Body of pancreas (tissue), 4 donors: ENCODE results near the gene DDX47. TPM values are rescaled to one million over a fixed set of nuclear protein-coding genes. Genes with fewer than 3 reads are reported as not detected.
"Not testable (repeated sequence)": the region's sequence is repeated elsewhere in the genome, so short reads cannot be mapped to it uniquely, and the experiment has no call there.

Source experiments
- ATAC-seq: fragments of 150-250 bp; one replicate; pipeline ENCODE4 v1.9.1; 2016
- DNase-seq, 4 donors: peaks; one replicate each; pipeline ENCODE4 v3.0.0-alpha.2; 2019
- H3K27ac ChIP-seq, 4 donors: fragments of 200-600 bp; sonication (generic); 1 replicate in 3 of 4; 2 replicates in 1 of 4; pipeline versions ENCODE4 v1.5.1 to v1.6.1; 2016 to 2019; ENCODE audit warnings: mild to moderate bottlenecking in 1 of 4, mixed read lengths in 1 of 4, moderate library complexity in 1 of 4
- H3K27me3 ChIP-seq, 2 donors: fragments of 200-600 bp; sonication (generic); one replicate each; pipeline ENCODE4 v1.6.0; 2016; ENCODE audit warnings: mild to moderate bottlenecking in 1 of 2
- H3K36me3 ChIP-seq, 2 donors: fragments of 200-600 bp; sonication (generic); replicated peaks in 1 of 2; 2 replicates each; pipeline ENCODE4 v1.5.1; 2016; ENCODE audit warnings: low read depth in 2 of 2; ENCODE audit not compliant: insufficient read depth in 1 of 2
- H3K4me1 ChIP-seq: fragments of 200-600 bp; sonication (generic); one replicate; pipeline ENCODE4 v1.6.0; 2016
- H3K4me3 ChIP-seq, 2 donors: fragments of 200-600 bp; sonication (generic); 1 replicate in 1 of 2; 2 replicates in 1 of 2; pipeline ENCODE4 v1.5.1; 2016 to 2019
- H3K9me3 ChIP-seq, 3 donors: fragments of 200-600 bp; sonication (generic); 1 replicate in 2 of 3; 2 replicates in 1 of 3; pipeline ENCODE4 v1.5.1; 2016
- POLR2A ChIP-seq, 3 donors: fragments of 450-650 bp; IDR thresholded peaks; one replicate each; pipeline ENCODE4 v1.6.1; 2016; ENCODE audit warnings: antibody characterized with exemption in 3 of 3, mild to moderate bottlenecking in 2 of 3
- WGBS, 2 donors: methylation state at CpG; one replicate each; pipeline ENCODE4 v1.1.5; 2017; 5-methylcytosine and 5-hydroxymethylcytosine counted together
- intact Hi-C: fragments of 100-400 bp; cut with DNase I; formaldehyde crosslinking; loops from one replicate; pipeline ENCODE4 v1.15.1; 2023
- total RNA-seq, 2 donors: library from RNA; depleted of rRNA; stranded (reverse); fragments of >200 nt; gene quantifications; one replicate each; pipeline ENCODE4 v1.1.0, GENCODE V29; 2016
- TF ChIP-seq, protein P1 (sequence below), 7 experiments: fragments of 450-650 bp in 4 of 7; fragments of 200-600 bp in 3 of 7; sonication (generic) in 3 of 7; IDR thresholded peaks; one replicate each; pipeline ENCODE4 v1.5.1; 2016 to 2019; ENCODE audit warnings: antibody characterized with exemption in 7 of 7

The DDX47 gene
- total RNA-seq, 2 donors from 2014 or later = 32.4 to 59.7 TPM

DNA sequence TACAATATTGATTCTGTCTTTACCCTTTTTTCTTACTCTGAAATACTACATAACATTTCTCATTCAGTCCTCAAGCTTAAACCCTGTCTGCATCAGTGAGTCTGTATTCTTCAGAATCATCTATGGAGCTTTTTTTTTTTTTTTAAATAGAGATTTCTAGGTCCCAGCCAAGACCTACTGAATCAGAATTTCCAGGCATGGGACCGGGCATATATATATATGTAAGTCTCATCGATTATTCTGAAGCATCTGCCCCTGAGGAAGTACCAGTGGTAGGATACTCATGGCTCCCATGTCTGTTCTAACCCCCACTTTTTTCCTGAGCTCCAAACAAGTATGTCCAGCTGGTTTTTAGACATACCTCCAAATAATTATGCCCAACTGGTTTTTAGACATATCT, 6.1 kb downstream of the DDX47 start:
- H3K4me3 ChIP-seq = no peak overlapping the region
- H3K4me1 ChIP-seq = peaks cover 25% of the 10 kb centered on the region
- 94 to 98% methylated on average over 2 of the region's 2 CpGs for WGBS, 2 donors
- intact Hi-C loops = no loop called here
- no peaks in the 10 kb centered on the region for H3K27me3 ChIP-seq
- peaks cover 12 to 20% of the 10 kb centered on the region in 2 donors for H3K36me3 ChIP-seq
- H3K27ac ChIP-seq = no peak overlapping the region
- H3K9me3 ChIP-seq = no peaks in the 10 kb centered on the region
- no peak for ATAC-seq
- TF ChIP-seq, protein P1, sequence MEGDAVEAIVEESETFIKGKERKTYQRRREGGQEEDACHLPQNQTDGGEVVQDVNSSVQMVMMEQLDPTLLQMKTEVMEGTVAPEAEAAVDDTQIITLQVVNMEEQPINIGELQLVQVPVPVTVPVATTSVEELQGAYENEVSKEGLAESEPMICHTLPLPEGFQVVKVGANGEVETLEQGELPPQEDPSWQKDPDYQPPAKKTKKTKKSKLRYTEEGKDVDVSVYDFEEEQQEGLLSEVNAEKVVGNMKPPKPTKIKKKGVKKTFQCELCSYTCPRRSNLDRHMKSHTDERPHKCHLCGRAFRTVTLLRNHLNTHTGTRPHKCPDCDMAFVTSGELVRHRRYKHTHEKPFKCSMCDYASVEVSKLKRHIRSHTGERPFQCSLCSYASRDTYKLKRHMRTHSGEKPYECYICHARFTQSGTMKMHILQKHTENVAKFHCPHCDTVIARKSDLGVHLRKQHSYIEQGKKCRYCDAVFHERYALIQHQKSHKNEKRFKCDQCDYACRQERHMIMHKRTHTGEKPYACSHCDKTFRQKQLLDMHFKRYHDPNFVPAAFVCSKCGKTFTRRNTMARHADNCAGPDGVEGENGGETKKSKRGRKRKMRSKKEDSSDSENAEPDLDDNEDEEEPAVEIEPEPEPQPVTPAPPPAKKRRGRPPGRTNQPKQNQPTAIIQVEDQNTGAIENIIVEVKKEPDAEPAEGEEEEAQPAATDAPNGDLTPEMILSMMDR (IDR thresholded peaks at IDR 0.05) = no peak
- TF ChIP-seq POLR2A (IDR thresholded peaks at IDR 0.05) = no peak
- DNase-seq = no peak

DNA sequence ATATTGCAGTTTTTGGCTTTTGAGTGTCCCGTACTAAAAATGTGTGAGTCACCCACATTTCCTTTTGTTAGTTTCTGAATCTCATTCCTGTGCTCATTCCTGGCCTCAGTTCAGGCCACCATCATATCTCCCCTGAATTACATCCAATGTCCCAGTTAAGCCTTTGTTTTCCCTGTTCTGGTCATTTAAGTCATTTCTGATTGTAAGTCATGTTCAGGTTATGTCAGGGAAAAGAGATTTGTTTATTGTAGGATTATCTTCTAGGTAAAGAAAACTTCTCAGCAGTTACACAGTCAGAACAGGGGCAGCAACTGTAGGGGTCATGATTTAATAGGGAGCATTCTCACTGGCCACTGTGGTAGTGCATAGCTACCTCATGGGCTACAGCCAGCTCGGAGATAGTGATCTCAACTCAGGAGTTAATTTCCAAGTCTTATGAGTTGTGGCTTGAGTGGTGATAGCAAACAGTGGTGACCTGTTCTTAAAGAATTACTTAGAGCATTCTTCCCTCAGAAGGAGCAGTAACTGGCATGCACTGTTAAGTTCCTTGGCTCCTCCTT, 6.7 kb downstream of the DDX47 start:
- Histone ChIP-seq H3K27ac (no peak overlapping the region), H3K4me1 (peaks cover 19% of the 10 kb centered on the region), H3K36me3 (peaks cover 12 to 23% of the 10 kb centered on the region in 2 donors), H3K9me3 (no peaks in the 10 kb centered on the region), H3K4me3 (no peak overlapping the region), H3K27me3 (no peaks in the 10 kb centered on the region)
- intact Hi-C loops = no loop called here
- TF ChIP-seq, protein P1 (IDR thresholded peaks at IDR 0.05) = no peak
- TF ChIP-seq POLR2A (IDR thresholded peaks at IDR 0.05) = no peak
- no peak for ATAC-seq
- 74 to 78% methylated on average over 2 of the region's 2 CpGs for WGBS, 2 donors
- DNase-seq = no peak

DNA sequence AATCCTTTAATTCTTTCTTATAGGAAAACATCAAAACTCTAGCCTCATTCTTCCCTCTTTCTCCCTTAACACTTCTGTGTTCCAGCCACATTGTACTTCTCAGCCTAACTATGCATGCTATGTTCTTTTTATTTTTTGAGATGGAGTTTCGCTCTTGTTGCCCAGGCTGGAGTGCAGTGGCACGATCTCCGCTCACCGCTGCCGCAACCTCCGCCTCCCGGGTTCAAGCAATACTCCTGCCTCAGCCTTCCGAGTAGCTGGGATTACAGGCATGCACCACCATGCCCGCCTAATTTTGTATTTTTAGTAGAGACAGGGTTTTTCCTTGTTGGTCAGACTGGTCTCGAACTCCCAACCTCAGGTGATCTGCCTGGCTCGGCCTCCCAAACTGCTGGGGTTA, 7.2 kb downstream of the DDX47 start:
- ATAC-seq, H3K9me3 ChIP-seq, intact Hi-C loops, H3K27me3 ChIP-seq, H3K27ac ChIP-seq, DNase-seq, H3K4me3 ChIP-seq: not testable (repeated sequence)
- Histone ChIP-seq H3K4me1 (peaks cover 17% of the 10 kb centered on the region), H3K36me3 (peaks cover 12 to 26% of the 10 kb centered on the region in 2 donors)
- WGBS, 2 donors = 97% methylated on average over 11 of the region's 11 CpGs

DNA sequence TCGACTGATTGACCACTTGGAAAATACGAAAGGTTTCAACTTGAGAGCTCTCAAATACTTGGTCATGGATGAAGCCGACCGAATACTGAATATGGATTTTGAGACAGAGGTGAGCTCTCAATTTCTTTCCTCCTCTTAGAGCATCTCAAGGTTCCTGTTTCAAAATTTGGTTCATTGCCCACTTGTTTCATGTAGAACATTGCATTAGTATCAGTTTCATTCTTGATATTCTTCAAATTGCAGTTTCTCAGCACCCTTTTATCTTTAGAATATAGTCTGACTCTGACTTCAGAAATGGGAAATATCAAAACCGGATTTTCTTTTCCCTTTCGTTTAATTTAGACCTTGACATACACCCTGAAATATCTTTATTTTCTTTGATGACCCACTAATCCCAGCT, 8.8 kb downstream of the DDX47 start:
- intact Hi-C loops = no loop called here
- no peak for DNase-seq
- Histone ChIP-seq H3K4me3 (no peak overlapping the region), H3K27ac (no peak overlapping the region), H3K27me3 (no peaks in the 10 kb centered on the region), H3K36me3 (peaks cover 15 to 39% of the 10 kb centered on the region in 2 donors), H3K4me1 (peaks cover 12% of the 10 kb centered on the region), H3K9me3 (no peaks in the 10 kb centered on the region)
- WGBS, 2 donors = 86 to 87% methylated on average over 6 of the region's 6 CpGs
- TF ChIP-seq, protein P1 (IDR thresholded peaks at IDR 0.05) = no peak
- TF ChIP-seq POLR2A (IDR thresholded peaks at IDR 0.05) = no peak
- no peak for ATAC-seq

DNA sequence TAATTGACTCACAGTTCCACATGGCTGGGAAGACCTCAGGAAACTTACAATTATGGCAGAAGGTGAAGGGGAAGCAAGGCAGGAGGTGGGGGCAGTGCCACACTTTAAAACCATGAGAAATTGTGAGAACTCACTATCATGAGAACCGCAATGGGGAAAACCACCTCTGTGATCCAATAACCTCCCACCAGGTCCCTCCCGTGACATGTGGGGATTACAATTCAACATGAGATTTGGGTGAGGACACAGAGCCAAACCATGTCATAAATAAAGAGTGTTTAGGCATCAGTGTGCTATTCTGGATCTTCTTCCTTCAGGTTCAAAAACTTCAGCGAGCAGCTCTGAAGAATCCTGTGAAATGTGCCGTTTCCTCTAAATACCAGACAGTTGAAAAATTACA, 9.7 kb downstream of the DDX47 start:
- no peak for TF ChIP-seq POLR2A (IDR thresholded peaks at IDR 0.05)
- TF ChIP-seq, protein P1 (IDR thresholded peaks at IDR 0.05) = no peak
- ATAC-seq = no peak
- no peak overlapping the region for H3K27ac ChIP-seq
- DNase-seq = no peak
- WGBS, 2 donors = 91 to 93% methylated on average over 4 of the region's 4 CpGs
- no peaks in the 10 kb centered on the region for H3K9me3 ChIP-seq
- no peak overlapping the region for H3K4me3 ChIP-seq
- intact Hi-C loops = no loop called here
- H3K4me1 ChIP-seq = peaks cover 12% of the 10 kb centered on the region
- peaks cover 15 to 44% of the 10 kb centered on the region in 2 donors for H3K36me3 ChIP-seq
- H3K27me3 ChIP-seq = no peaks in the 10 kb centered on the region
